Coronary artery (tissue), 2 donors: Measurements from ENCODE around the gene SURF2.

ENCODE experiments used
- DNase-seq: peaks from one replicate; pipeline ENCODE4 v3.0.0-alpha.2; 2017; ENCODE audit warnings: low spot score
- H3K27ac ChIP-seq, 2 donors: fragments of 200-600 bp; sonication (generic); one replicate each; pipeline ENCODE4 v1.5.1; 2016 to 2019
- H3K4me3 ChIP-seq: fragments of 200-600 bp; sonication (generic); 2 replicates; pipeline ENCODE4 v1.5.1; 2016; ENCODE audit warnings: mild to moderate bottlenecking, moderate library complexity
- CTCF ChIP-seq: fragments of 200-600 bp; sonication (generic); IDR thresholded peaks from one replicate; pipeline ENCODE4 v1.5.1; 2019; ENCODE audit warnings: antibody characterized with exemption

The SURF2 gene

GRCh38 chr9:133339641-133340040, 16.7 kb upstream of the SURF2 start:
- Histone ChIP-seq H3K4me3 (no peak overlapping the region), H3K27ac (peak overlapping the region in 1 of 2 donors; percentile 8)
- no peak for TF ChIP-seq CTCF
- no peak for DNase-seq

GRCh38 chr9:133340256-133340655, 16.1 kb upstream of the SURF2 start:
- Histone ChIP-seq H3K27ac (peak overlapping the region in 1 of 2 donors; percentile 8), H3K4me3 (no peak overlapping the region)
- TF ChIP-seq CTCF: no peak
- no peak for DNase-seq

- no peak overlapping the region for H3K4me3 ChIP-seq
- peak overlapping the region in 1 of 2 donors; percentile 30 for H3K27ac ChIP-seq
- no peak for TF ChIP-seq CTCF
- DNase-seq: no peak
These were observed 15.4 kb upstream of the SURF2 start for GRCh38 chr9:133340916-133341315.

GRCh38 chr9:133341369-133342068, 14.8 kb upstream of the SURF2 start:
- Histone ChIP-seq H3K27ac (peak overlapping the region in 1 of 2 donors; percentile 43), H3K4me3 (no peak overlapping the region)
- DNase-seq: no peak
- no peak for TF ChIP-seq CTCF

- TF ChIP-seq CTCF: no peak
- Histone ChIP-seq H3K4me3 (no peak overlapping the region), H3K27ac (peak overlapping the region in 1 of 2 donors; percentile 43)
- DNase-seq: no peak
These were observed 14.3 kb upstream of the SURF2 start for GRCh38 chr9:133342069-133342406.

- TF ChIP-seq CTCF: no peak
- DNase-seq: no peak
- Histone ChIP-seq H3K4me3 (no peak overlapping the region), H3K27ac (no peak overlapping the region)
These were observed 13.8 kb upstream of the SURF2 start for GRCh38 chr9:133342570-133342969.

GRCh38 chr9:133344071-133344470, 12.3 kb upstream of the SURF2 start:
- H3K4me3 ChIP-seq: no peak overlapping the region
- no peak for TF ChIP-seq CTCF
- H3K27ac ChIP-seq: no peak overlapping the region
- DNase-seq: no peak
